HEK293 (cell line): ENCODE measurements around the gene CADM1.
A peak's percentile ranks its signal among the peaks of the same experiment; 100 is the strongest.

Experiments used
- CTCF ChIA-PET: fragments of 350-600 bp; formaldehyde crosslinking; extraction: SDS; loops from one replicate; lab custom pipeline; 2021; ENCODE audit warnings: antibody characterized with exemption; lab: Yijun Ruan, JAX
- POLR2A ChIA-PET: fragments of 300-600 bp; formaldehyde crosslinking; extraction: SDS; loops from one replicate; lab custom pipeline; 2020; ENCODE audit warnings: antibody characterized with exemption, inconsistent platforms; lab: Yijun Ruan, JAX
- H3K27ac ChIP-seq: fragments of 200-500 bp; sonication (Bioruptor generic); 2 replicates; pipeline ENCODE4 v1.5.1; 2014; ENCODE audit warnings: low read depth, low read length, control low read depth, inconsistent platforms; ENCODE audit errors: extremely low read depth
- H3K36me3 ChIP-seq, 2 experiments: fragments of 200-500 bp in 1 of 2; sonication (Bioruptor generic) in 1 of 2; 1 replicate in 1 of 2; 2 replicates in 1 of 2; pipeline ENCODE4 v1.5.1; 2014 to 2017; ENCODE audit warnings: inconsistent platforms in 2 of 2, low read length in 2 of 2; ENCODE audit not compliant: control insufficient read depth in 2 of 2, insufficient read depth in 1 of 2
- H3K4me1 ChIP-seq: fragments of 200-500 bp; sonication (Bioruptor generic); 2 replicates; pipeline ENCODE4 v1.5.1; 2014; ENCODE audit warnings: mild to moderate bottlenecking, low read length, inconsistent platforms; ENCODE audit not compliant: control insufficient read depth, insufficient read depth
- H3K4me3 ChIP-seq: 2 replicates; pipeline ENCODE4 v1.5.1; 2011; ENCODE audit warnings: low read depth, mild to moderate bottlenecking, control low read depth, low read length, moderate library complexity
- H3K9me3 ChIP-seq: fragments of 200-500 bp; sonication (Bioruptor generic); 2 replicates; pipeline ENCODE4 v1.5.1; 2014; ENCODE audit warnings: low read depth, low read length, inconsistent platforms; ENCODE audit not compliant: control insufficient read depth, insufficient read depth
- ATF2 ChIP-seq: fragments of 450-650 bp; formaldehyde crosslinking; IDR thresholded peaks from 2 replicates; pipeline ENCODE4 v1.5.1; 2016; ENCODE audit warnings: missing biosample characterization, missing genetic modification characterization, low read depth
- FEZF1 ChIP-seq: fragments of 450-650 bp; formaldehyde crosslinking; IDR thresholded peaks from 2 replicates; pipeline ENCODE4 v1.5.1; 2016; ENCODE audit warnings: missing biosample characterization, missing genetic modification characterization
- GFI1B ChIP-seq: fragments of 450-650 bp; formaldehyde crosslinking; IDR thresholded peaks from 2 replicates; pipeline ENCODE4 v1.5.1; 2016; ENCODE audit warnings: missing biosample characterization, missing genetic modification characterization
- GLIS1 ChIP-seq: fragments of 450-650 bp; formaldehyde crosslinking; IDR thresholded peaks from 2 replicates; pipeline ENCODE4 v1.5.1; 2016; ENCODE audit warnings: missing biosample characterization, missing genetic modification characterization
- KLF17 ChIP-seq: fragments of 450-650 bp; formaldehyde crosslinking; IDR thresholded peaks from 2 replicates; pipeline ENCODE4 v1.5.1; 2016; ENCODE audit warnings: missing biosample characterization, missing genetic modification characterization
- KLF9 ChIP-seq: fragments of 450-650 bp; formaldehyde crosslinking; IDR thresholded peaks from 2 replicates; pipeline ENCODE4 v1.5.1; 2016; ENCODE audit warnings: missing biosample characterization, missing genetic modification characterization, low read depth
- MZF1 ChIP-seq: fragments of 450-650 bp; formaldehyde crosslinking; IDR thresholded peaks from 2 replicates; pipeline ENCODE4 v1.5.1; 2017; ENCODE audit warnings: missing biosample characterization, missing genetic modification characterization, borderline replicate concordance
- OSR2 ChIP-seq: fragments of 450-650 bp; formaldehyde crosslinking; IDR thresholded peaks from 2 replicates; pipeline ENCODE4 v1.5.1; 2016; ENCODE audit warnings: missing biosample characterization, missing genetic modification characterization
- REPIN1 ChIP-seq: fragments of 450-650 bp; formaldehyde crosslinking; IDR thresholded peaks from 2 replicates; pipeline ENCODE4 v1.5.1; 2017; ENCODE audit warnings: missing biosample characterization, missing genetic modification characterization, low read depth
- TCF7L2 ChIP-seq: IDR thresholded peaks from 2 replicates; pipeline ENCODE4 v1.6.1; 2011; ENCODE audit warnings: low read depth, mild to moderate bottlenecking, inconsistent platforms, low read length, moderate library complexity, borderline replicate concordance
- TRIM28 ChIP-seq: IDR thresholded peaks from 2 replicates; pipeline ENCODE4 v1.6.1; 2011; ENCODE audit warnings: low read length, control low read depth, borderline replicate concordance
- ZEB2 ChIP-seq: fragments of 450-650 bp; formaldehyde crosslinking; IDR thresholded peaks from 2 replicates; pipeline ENCODE4 v1.5.1; 2016; ENCODE audit warnings: missing biosample characterization, missing genetic modification characterization
- ZNF214 ChIP-seq: fragments of 450-650 bp; formaldehyde crosslinking; IDR thresholded peaks from 2 replicates; pipeline ENCODE4 v1.5.1; 2017; ENCODE audit warnings: missing biosample characterization, mild to moderate bottlenecking, missing genetic modification characterization, borderline replicate concordance
- ZNF335 ChIP-seq: fragments of 450-650 bp; formaldehyde crosslinking; conservative IDR thresholded peaks from 2 replicates; pipeline ENCODE4 v1.5.1; 2016; ENCODE audit warnings: missing biosample characterization, missing genetic modification characterization
- ZNF398 ChIP-seq: fragments of 450-650 bp; formaldehyde crosslinking; IDR thresholded peaks from 2 replicates; pipeline ENCODE4 v1.5.1; 2017; ENCODE audit warnings: missing biosample characterization, missing genetic modification characterization
- ZNF610 ChIP-seq: fragments of 450-650 bp; formaldehyde crosslinking; IDR thresholded peaks from 2 replicates; pipeline ENCODE4 v1.5.1; 2016; ENCODE audit warnings: missing biosample characterization, missing genetic modification characterization, borderline replicate concordance
- ZNF623 ChIP-seq: fragments of 450-650 bp; formaldehyde crosslinking; IDR thresholded peaks from 2 replicates; pipeline ENCODE4 v1.5.1; 2016; ENCODE audit warnings: missing biosample characterization, missing genetic modification characterization
- ZNF624 ChIP-seq: fragments of 450-650 bp; formaldehyde crosslinking; IDR thresholded peaks from 2 replicates; pipeline ENCODE4 v1.5.1; 2017; ENCODE audit warnings: missing biosample characterization, missing genetic modification characterization
- ZSCAN30 ChIP-seq: fragments of 450-650 bp; IDR thresholded peaks from 2 replicates; pipeline ENCODE4 v1.5.1; 2018; ENCODE audit warnings: missing biosample characterization, mild to moderate bottlenecking, missing genetic modification characterization, moderate library complexity
- TF ChIP-seq, protein P1 (sequence below): fragments of 450-650 bp; formaldehyde crosslinking; IDR thresholded peaks from 2 replicates; pipeline ENCODE4 v1.5.1; 2017; ENCODE audit warnings: missing biosample characterization, missing genetic modification characterization

The CADM1 gene

GRCh38 chr11:115521825-115522224 lies 17.6 kb upstream of the CADM1 start:
- ChIA-PET CTCF (interaction anchor here (0.6 to 1.4 kb wide), 5 partner anchors 13 to 747 kb away, joined by 3 to 6 read pairs (median 5); no protein-coding TSS in a partner anchor), POLR2A (interaction anchor here (1.4 kb wide), 1 partner anchor 17 kb away, joined by 6 read pairs; the partner anchor contains the start of gene CADM1)
- TF ChIP-seq ZEB2 (tag by site-specific recombination) = 0 out of 2 replicates have a peak, but pooled peaks have one; percentile 13
- TF ChIP-seq, protein P1, sequence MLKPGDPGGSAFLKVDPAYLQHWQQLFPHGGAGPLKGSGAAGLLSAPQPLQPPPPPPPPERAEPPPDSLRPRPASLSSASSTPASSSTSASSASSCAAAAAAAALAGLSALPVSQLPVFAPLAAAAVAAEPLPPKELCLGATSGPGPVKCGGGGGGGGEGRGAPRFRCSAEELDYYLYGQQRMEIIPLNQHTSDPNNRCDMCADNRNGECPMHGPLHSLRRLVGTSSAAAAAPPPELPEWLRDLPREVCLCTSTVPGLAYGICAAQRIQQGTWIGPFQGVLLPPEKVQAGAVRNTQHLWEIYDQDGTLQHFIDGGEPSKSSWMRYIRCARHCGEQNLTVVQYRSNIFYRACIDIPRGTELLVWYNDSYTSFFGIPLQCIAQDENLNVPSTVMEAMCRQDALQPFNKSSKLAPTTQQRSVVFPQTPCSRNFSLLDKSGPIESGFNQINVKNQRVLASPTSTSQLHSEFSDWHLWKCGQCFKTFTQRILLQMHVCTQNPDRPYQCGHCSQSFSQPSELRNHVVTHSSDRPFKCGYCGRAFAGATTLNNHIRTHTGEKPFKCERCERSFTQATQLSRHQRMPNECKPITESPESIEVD (tag by site-specific recombination) = peak; percentile 83
- peak; percentile 61 for TF ChIP-seq GLIS1
- no peak for TF ChIP-seq REPIN1 (tag by site-specific recombination)
- TF ChIP-seq TRIM28 = peak; percentile 31; the same call in 1 of the 2 replicates
- TF ChIP-seq ZSCAN30 (tag by site-specific recombination) = 0 out of 2 replicates have a peak, but pooled peaks have one; percentile 16
- no peak for TF ChIP-seq ZNF624 (tag by site-specific recombination)
- 0 out of 2 replicates have a peak, but pooled peaks have one; percentile 30 for TF ChIP-seq MZF1 (tag by site-specific recombination)
- peak; percentile 58 for TF ChIP-seq FEZF1 (tag by site-specific recombination)
- peak; percentile 78 for TF ChIP-seq ZNF398 (tag by site-specific recombination)
- TF ChIP-seq OSR2 = peak; percentile 25; the same call in 1 of the 2 replicates
- 0 out of 2 replicates have a peak, but pooled peaks have one; percentile 39 for TF ChIP-seq ATF2 (tag by site-specific recombination)
- TF ChIP-seq ZNF335 (tag by site-specific recombination) = 0 out of 2 replicates have a peak, but pooled peaks have one; percentile 12
- no peak for TF ChIP-seq TCF7L2
- H3K4me1 ChIP-seq = no peaks in the 10 kb centered on the region
- no peak overlapping the region for H3K27ac ChIP-seq
- H3K9me3 ChIP-seq = no peaks in the 10 kb centered on the region
- no peak overlapping the region for H3K4me3 ChIP-seq
- no peaks in the 10 kb centered on the region for H3K36me3 ChIP-seq

- TF ChIP-seq ZNF610 (no peak), ZNF623 (no peak), GFI1B (tag by site-specific recombination) (no peak), KLF17 (tag by site-specific recombination) (no peak), ZNF214 (tag by site-specific recombination) (no peak), KLF9 (no peak)
- H3K4me1 ChIP-seq = no peaks in the 10 kb centered on the region
- POLR2A ChIA-PET = no interaction called here
- H3K36me3 ChIP-seq = no peaks in the 10 kb centered on the region
- no peak overlapping the region for H3K27ac ChIP-seq
- no peaks in the 10 kb centered on the region for H3K9me3 ChIP-seq
- CTCF ChIA-PET = interaction anchor here (1.1 to 1.3 kb wide), 3 partner anchors 9 to 160 kb away, joined by 3 to 4 read pairs (median 3); no protein-coding TSS in a partner anchor
- H3K4me3 ChIP-seq = no peak overlapping the region
Observed at GRCh38 chr11:115518983-115519628, 14.9 kb upstream of the CADM1 start.
